A673 (cell line): ENCODE data around the gene NPPB. TPM values are rescaled to one million over a fixed set of nuclear protein-coding genes. Genes with fewer than 3 reads are reported as not detected.

Source experiments
- BruUV-seq: library from RNA; stranded (reverse); fragments of 400-500 nt; replicated peaks from 2 replicates; lab custom pipeline; 2021; lab: Mats Ljungman, UMichigan
- CTCF ChIA-PET: fragments of 300-600 bp; sonication (Branson Sonifier 250); formaldehyde crosslinking; loops from one replicate; lab custom pipeline; 2022; ENCODE audit warnings: antibody characterized with exemption; lab: Charles Lee
- POLR2A ChIA-PET: fragments of 300-600 bp; sonication (Branson Sonifier 250); formaldehyde crosslinking; loops from one replicate; lab custom pipeline; 2022; ENCODE audit warnings: antibody characterized with exemption; ENCODE audit not compliant: low non-redundant PET; lab: Charles Lee
- DNase-seq: peaks from one replicate; pipeline ENCODE4 v3.0.0-alpha.2; 2015; ENCODE audit warnings: low spot score
- H3K27ac ChIP-seq: fragments of 200-600 bp; sonication (generic); 2 replicates; pipeline ENCODE4 v1.5.1; 2016; ENCODE audit warnings: mixed run types, low read depth, mild to moderate bottlenecking, mixed read lengths, antibody characterized with exemption, low read length; ENCODE audit not compliant: poor library complexity, severe bottlenecking
- H3K27me3 ChIP-seq: fragments of 200-600 bp; sonication (generic); replicated peaks from 2 replicates; pipeline ENCODE4 v1.6.1; 2017; ENCODE audit warnings: mixed run types, low read depth, mild to moderate bottlenecking, mixed read lengths, antibody characterized with exemption, low read length; ENCODE audit not compliant: insufficient read depth, poor library complexity
- H3K36me3 ChIP-seq: fragments of 200-600 bp; sonication (generic); 2 replicates; pipeline ENCODE4 v1.6.1; 2016; ENCODE audit warnings: mixed run types, mild to moderate bottlenecking, mixed read lengths, antibody characterized with exemption, low read length; ENCODE audit not compliant: insufficient read depth, poor library complexity, severe bottlenecking
- H3K4me1 ChIP-seq: fragments of 200-600 bp; sonication (generic); 2 replicates; pipeline ENCODE4 v1.6.1; 2017; ENCODE audit warnings: mixed run types, mild to moderate bottlenecking, mixed read lengths, antibody characterized with exemption, low read length; ENCODE audit not compliant: insufficient read depth, poor library complexity, severe bottlenecking
- H3K4me3 ChIP-seq: fragments of 200-600 bp; sonication (generic); 2 replicates; pipeline ENCODE4 v1.5.1; 2016; ENCODE audit warnings: low read depth, mixed run types, mild to moderate bottlenecking, mixed read lengths, low read length; ENCODE audit not compliant: poor library complexity, severe bottlenecking
- H3K9me3 ChIP-seq: fragments of 200-600 bp; sonication (generic); 2 replicates; pipeline ENCODE4 v1.6.1; 2016; ENCODE audit warnings: mixed run types, low read depth, mild to moderate bottlenecking, mixed read lengths, antibody characterized with exemption, low read length; ENCODE audit not compliant: poor library complexity, severe bottlenecking
- EZH2 ChIP-seq: fragments of 200-600 bp; sonication (generic); IDR thresholded peaks from 2 replicates; pipeline ENCODE4 v1.6.1; 2017; ENCODE audit warnings: borderline replicate concordance, low read depth, mild to moderate bottlenecking, mixed read lengths, antibody characterized with exemption, low read length; ENCODE audit not compliant: poor library complexity, severe bottlenecking
- intact Hi-C: fragments of 100-400 bp; cut with micrococcal nuclease; formaldehyde crosslinking; loops from one replicate; pipeline ENCODE4 v1.10.0; 2022; ENCODE audit not compliant: unreplicated experiment
- total RNA-seq: library from RNA; stranded (reverse); gene quantifications from 2 replicates; pipeline ENCODE4 v1.2.3, GENCODE V29; 2021
- TF ChIP-seq, protein P1 (sequence below): fragments of 300-800, 200-600 bp; sonication (generic); conservative IDR thresholded peaks from 2 replicates; pipeline ENCODE4 v1.5.1; 2017; ENCODE audit warnings: low read depth, mild to moderate bottlenecking, antibody characterized with exemption, low read length, moderate library complexity, mixed read lengths

Gene NPPB
- total RNA-seq, 1 experiment from 2014 or later, result not detected

GRCh38 chr1:11822091-11822490 is 36.7 kb downstream of the NPPB start:
- H3K27me3 ChIP-seq, result no peaks in the 10 kb centered on the region
- H3K9me3 ChIP-seq, result no peaks in the 10 kb centered on the region
- no TSS peak for BruUV-seq
- no peak for TF ChIP-seq EZH2
- TF ChIP-seq, protein P1, sequence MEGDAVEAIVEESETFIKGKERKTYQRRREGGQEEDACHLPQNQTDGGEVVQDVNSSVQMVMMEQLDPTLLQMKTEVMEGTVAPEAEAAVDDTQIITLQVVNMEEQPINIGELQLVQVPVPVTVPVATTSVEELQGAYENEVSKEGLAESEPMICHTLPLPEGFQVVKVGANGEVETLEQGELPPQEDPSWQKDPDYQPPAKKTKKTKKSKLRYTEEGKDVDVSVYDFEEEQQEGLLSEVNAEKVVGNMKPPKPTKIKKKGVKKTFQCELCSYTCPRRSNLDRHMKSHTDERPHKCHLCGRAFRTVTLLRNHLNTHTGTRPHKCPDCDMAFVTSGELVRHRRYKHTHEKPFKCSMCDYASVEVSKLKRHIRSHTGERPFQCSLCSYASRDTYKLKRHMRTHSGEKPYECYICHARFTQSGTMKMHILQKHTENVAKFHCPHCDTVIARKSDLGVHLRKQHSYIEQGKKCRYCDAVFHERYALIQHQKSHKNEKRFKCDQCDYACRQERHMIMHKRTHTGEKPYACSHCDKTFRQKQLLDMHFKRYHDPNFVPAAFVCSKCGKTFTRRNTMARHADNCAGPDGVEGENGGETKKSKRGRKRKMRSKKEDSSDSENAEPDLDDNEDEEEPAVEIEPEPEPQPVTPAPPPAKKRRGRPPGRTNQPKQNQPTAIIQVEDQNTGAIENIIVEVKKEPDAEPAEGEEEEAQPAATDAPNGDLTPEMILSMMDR, result no peak
- no peak for DNase-seq
- intact Hi-C loops, result no loop called here
- no peak overlapping the region for H3K4me3 ChIP-seq
- no peaks in the 10 kb centered on the region for H3K4me1 ChIP-seq
- POLR2A ChIA-PET, result interaction anchor here (0.7 kb wide), 1 partner anchor 255 kb away, joined by 4 read pairs; no protein-coding TSS in a partner anchor
- no peak overlapping the region for H3K27ac ChIP-seq
- peaks cover 79% of the 10 kb centered on the region for H3K36me3 ChIP-seq
- CTCF ChIA-PET, result no interaction called here

DNA sequence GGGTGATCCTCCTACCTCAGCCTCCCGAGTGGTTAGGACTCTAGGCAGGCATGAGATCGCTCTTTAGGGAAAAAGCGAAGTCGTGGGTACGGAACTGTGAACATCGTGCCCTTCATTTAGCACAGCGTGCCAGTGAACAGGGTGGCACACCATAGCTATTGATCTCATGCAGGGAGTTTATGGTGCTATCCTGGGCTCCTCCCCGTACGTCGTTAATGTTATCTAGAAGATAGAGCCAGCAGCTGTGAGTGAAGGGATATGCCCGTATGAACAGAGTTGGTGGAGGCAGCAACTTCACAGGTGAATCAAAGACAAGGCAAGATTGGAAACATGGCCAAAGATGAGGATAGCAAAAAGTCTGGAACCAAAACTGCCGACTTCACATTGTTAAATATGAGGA is 41.6 kb downstream of the NPPB start:
- Histone ChIP-seq H3K9me3 (no peaks in the 10 kb centered on the region), H3K27ac (no peak overlapping the region), H3K4me3 (no peak overlapping the region), H3K36me3 (peaks cover 69% of the 10 kb centered on the region), H3K4me1 (no peaks in the 10 kb centered on the region), H3K27me3 (no peaks in the 10 kb centered on the region)
- ChIA-PET POLR2A (no interaction called here), CTCF (no interaction called here)
- no TSS peak for BruUV-seq
- TF ChIP-seq EZH2, result no peak
- TF ChIP-seq, protein P1, result no peak
- DNase-seq, result no peak
- intact Hi-C loops, result no loop called here

DNA sequence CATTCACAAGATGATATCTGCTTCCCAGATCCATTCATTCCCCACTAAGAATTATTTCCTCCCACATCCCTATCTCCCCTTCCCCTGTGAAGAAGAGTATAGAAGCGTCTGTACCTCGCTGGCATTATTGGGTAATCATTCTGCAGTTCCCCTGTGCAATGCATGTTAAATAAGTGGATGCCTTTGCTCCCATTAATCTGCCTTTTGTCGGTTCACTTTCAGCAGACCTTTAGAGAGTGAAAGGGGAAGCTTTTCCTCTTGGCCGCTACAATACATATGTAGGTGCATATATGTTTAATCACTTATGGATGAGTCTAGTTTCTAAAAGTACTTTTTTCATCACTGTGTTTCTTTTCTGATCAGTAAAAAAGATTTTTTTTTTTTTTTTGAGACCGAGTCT is 45.7 kb downstream of the NPPB start:
- BruUV-seq, result no TSS peak
- no peaks in the 10 kb centered on the region for H3K9me3 ChIP-seq
- CTCF ChIA-PET, result no interaction called here
- no peak overlapping the region for H3K4me3 ChIP-seq
- DNase-seq, result no peak
- POLR2A ChIA-PET, result no interaction called here
- no peaks in the 10 kb centered on the region for H3K27me3 ChIP-seq
- H3K4me1 ChIP-seq, result peaks cover 5% of the 10 kb centered on the region
- intact Hi-C loops, result no loop called here
- TF ChIP-seq, protein P1, result no peak
- TF ChIP-seq EZH2, result no peak
- peaks cover 76% of the 10 kb centered on the region for H3K36me3 ChIP-seq
- no peak overlapping the region for H3K27ac ChIP-seq

Other genes with a start within 250 kb of the NPPB start
- 0.61 TPM in 1 of 2 replicates, not detected in the other for gene FBXO2, start 204.5 kb downstream of the NPPB start, total RNA-seq
- 19.3 and 28.2 TPM in 2 replicates for gene FBXO44, start 204.1 kb downstream of the NPPB start, total RNA-seq
- 2.6 and 4.5 TPM in 2 replicates for gene FBXO6, start 194.7 kb downstream of the NPPB start, total RNA-seq
- gene MAD2L2, start 177.8 kb downstream of the NPPB start, total RNA-seq, result 134 and 155 TPM in 2 replicates
- 5.5 and 6.7 TPM in 2 replicates for gene DRAXIN, start 167.2 kb downstream of the NPPB start, total RNA-seq
- gene AGTRAP, start 122.8 kb downstream of the NPPB start, total RNA-seq, result 23.6 and 33.5 TPM in 2 replicates
- not detected in 2 replicates for gene C1orf167, start 96.8 kb downstream of the NPPB start, total RNA-seq
- 23.3 and 25.8 TPM in 2 replicates for gene MTHFR, start 53.0 kb downstream of the NPPB start, total RNA-seq
- gene CLCN6, start 52.8 kb downstream of the NPPB start, total RNA-seq, result 42.0 and 48.1 TPM in 2 replicates
- not detected in 2 replicates for gene NPPA, start 11.2 kb downstream of the NPPB start, total RNA-seq
- gene KIAA2013, start 67.5 kb upstream of the NPPB start, total RNA-seq, result 52.4 and 53.4 TPM in 2 replicates
- gene PLOD1, start 75.8 kb upstream of the NPPB start, total RNA-seq, result 94.8 and 103 TPM in 2 replicates
- 157 and 160 TPM in 2 replicates for gene MFN2, start 121.5 kb upstream of the NPPB start, total RNA-seq
- gene MIIP, start 160.6 kb upstream of the NPPB start, total RNA-seq, result 43.8 and 45.9 TPM in 2 replicates
- gene TNFRSF8, start 204.4 kb upstream of the NPPB start, total RNA-seq, result not detected in 2 replicates